Psoas muscle (tissue), 8 donors: ENCODE data around the gene FAM83G. TPM values are rescaled to one million over a fixed set of nuclear protein-coding genes. Genes with fewer than 3 reads are reported as not detected.
"Not testable (repeated sequence)": the region's sequence is repeated elsewhere in the genome, so short reads cannot be mapped to it uniquely, and the experiment has no call there.

ENCODE experiments used
- ATAC-seq, 4 donors: fragments of 200-7000 bp; cut with Tn5 transposase; one replicate each; pipeline ENCODE4 v1.9.1; 2020; ENCODE audit warnings: moderate library complexity in 3 of 4, mild to moderate bottlenecking in 2 of 4
- DNase-seq, 2 donors: peaks; one replicate each; pipeline ENCODE4 v3.0.0-alpha.2; 2020
- H3K27ac ChIP-seq: fragments of 200-600 bp; one replicate; pipeline ENCODE4 v1.8.0; 2022
- H3K27me3 ChIP-seq, 3 donors: fragments of 200-600 bp in 1 of 3; one replicate each; pipeline versions ENCODE4 v1.6.1 to v1.8.0; 2013 to 2022; ENCODE audit warnings: low read length in 2 of 3, mild to moderate bottlenecking in 2 of 3, moderate library complexity in 1 of 3; ENCODE audit not compliant: insufficient read depth in 3 of 3
- H3K36me3 ChIP-seq, 2 donors: fragments of 200-600 bp in 1 of 2; one replicate each; pipeline versions ENCODE4 v1.6.1 to v1.8.0; 2013 to 2022; ENCODE audit warnings: low read depth in 1 of 2, mild to moderate bottlenecking in 1 of 2, moderate library complexity in 1 of 2; ENCODE audit not compliant: insufficient read depth in 1 of 2
- H3K4me1 ChIP-seq: fragments of 200-600 bp; one replicate; pipeline ENCODE4 v1.8.0; 2022
- H3K4me3 ChIP-seq: fragments of 200-600 bp; one replicate; pipeline ENCODE4 v1.8.0; 2022; ENCODE audit warnings: mild to moderate bottlenecking
- H3K9me3 ChIP-seq: fragments of 200-600 bp; one replicate; pipeline ENCODE4 v1.8.0; 2022
- WGBS, 3 donors: extraction: QIAGEN DNeasy Blood & Tissue Kit; methylation state at CpG; one replicate each; pipeline versions ENCODE4 v1.1.6 to v1.1.7; 2013; 5-methylcytosine and 5-hydroxymethylcytosine counted together
- intact Hi-C, 2 donors: fragments of 100-400 bp; cut with DNase I; formaldehyde crosslinking; loops; one replicate each; pipeline versions ENCODE4 v1.11.0 to v1.14.2; 2022
- long read RNA-seq, 2 donors: library from polyadenylated mRNA; unstranded; transcript quantifications; one replicate each; pipeline ENCODE4 v2.0.0, GENCODE V29; 2021
- polyA plus RNA-seq, 3 donors: library from polyadenylated mRNA; stranded (reverse); fragments of 200-250 nt; gene quantifications; one replicate each; pipeline ENCODE4 v1.2.3, GENCODE V29; 2013
- total RNA-seq, 4 donors: library from RNA; stranded (reverse); fragmentation: NEBNext Ultra II Directional in 2 of 4; extraction: Animal tissue kit (Norgen Biotek cat#: 25700) in 2 of 4; gene quantifications; one replicate each; pipeline versions ENCODE4 v1.2.1 to v1.2.4, GENCODE V29; 2021 to 2023
- TF ChIP-seq, protein P1 (sequence below): fragments of 200-600 bp; IDR thresholded peaks from one replicate; pipeline ENCODE4 v1.8.0; 2022; ENCODE audit warnings: antibody characterized with exemption
- donor health status: healthy with polysubstance abuse.
- donor health status: DM: no; HTN: no; CAD: no; lungs with moderate emphysema.
- donor health status: Bipolar disorder and iron deficiency.
- donor health status: healthy.
- donor health status: DM: yes; HTN: yes; CAD: no.
- donor health status: DM: no; HTN: no; CAD: no.
- donor health status: DM: no; HTN: no; CAD: no.
- donor health status: DM: yes; HTN: yes; CAD: no.

Gene FAM83G, protein sequence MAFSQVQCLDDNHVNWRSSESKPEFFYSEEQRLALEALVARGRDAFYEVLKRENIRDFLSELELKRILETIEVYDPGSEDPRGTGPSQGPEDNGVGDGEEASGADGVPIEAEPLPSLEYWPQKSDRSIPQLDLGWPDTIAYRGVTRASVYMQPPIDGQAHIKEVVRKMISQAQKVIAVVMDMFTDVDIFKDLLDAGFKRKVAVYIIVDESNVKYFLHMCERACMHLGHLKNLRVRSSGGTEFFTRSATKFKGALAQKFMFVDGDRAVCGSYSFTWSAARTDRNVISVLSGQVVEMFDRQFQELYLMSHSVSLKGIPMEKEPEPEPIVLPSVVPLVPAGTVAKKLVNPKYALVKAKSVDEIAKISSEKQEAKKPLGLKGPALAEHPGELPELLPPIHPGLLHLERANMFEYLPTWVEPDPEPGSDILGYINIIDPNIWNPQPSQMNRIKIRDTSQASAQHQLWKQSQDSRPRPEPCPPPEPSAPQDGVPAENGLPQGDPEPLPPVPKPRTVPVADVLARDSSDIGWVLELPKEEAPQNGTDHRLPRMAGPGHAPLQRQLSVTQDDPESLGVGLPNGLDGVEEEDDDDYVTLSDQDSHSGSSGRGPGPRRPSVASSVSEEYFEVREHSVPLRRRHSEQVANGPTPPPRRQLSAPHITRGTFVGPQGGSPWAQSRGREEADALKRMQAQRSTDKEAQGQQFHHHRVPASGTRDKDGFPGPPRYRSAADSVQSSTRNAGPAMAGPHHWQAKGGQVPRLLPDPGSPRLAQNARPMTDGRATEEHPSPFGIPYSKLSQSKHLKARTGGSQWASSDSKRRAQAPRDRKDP
- total RNA-seq (10 to 100 TPM in 1 of 4 donors, 1 to 10 TPM in 3; 7.0 to 20.4 (median 9.3) TPM), polyA plus RNA-seq (10 to 100 TPM in 1 of 3 donors, 1 to 10 TPM in 2; 8.2 to 65.6 (median 9.0) TPM)
- long read RNA-seq, donor 1, full-length matches to known transcripts = 2 of 13 reads
- long read RNA-seq, donor 1, partial matches to known transcripts = 11 of 13 reads
- long read RNA-seq, donor 1, other reads (novel, unspliced or antisense) = 0 of 13 reads
- long read RNA-seq, donor 2, partial matches to known transcripts = 29 of 30 reads
- long read RNA-seq, donor 2, other reads (novel, unspliced or antisense) = 1 of 30 reads

DNA sequence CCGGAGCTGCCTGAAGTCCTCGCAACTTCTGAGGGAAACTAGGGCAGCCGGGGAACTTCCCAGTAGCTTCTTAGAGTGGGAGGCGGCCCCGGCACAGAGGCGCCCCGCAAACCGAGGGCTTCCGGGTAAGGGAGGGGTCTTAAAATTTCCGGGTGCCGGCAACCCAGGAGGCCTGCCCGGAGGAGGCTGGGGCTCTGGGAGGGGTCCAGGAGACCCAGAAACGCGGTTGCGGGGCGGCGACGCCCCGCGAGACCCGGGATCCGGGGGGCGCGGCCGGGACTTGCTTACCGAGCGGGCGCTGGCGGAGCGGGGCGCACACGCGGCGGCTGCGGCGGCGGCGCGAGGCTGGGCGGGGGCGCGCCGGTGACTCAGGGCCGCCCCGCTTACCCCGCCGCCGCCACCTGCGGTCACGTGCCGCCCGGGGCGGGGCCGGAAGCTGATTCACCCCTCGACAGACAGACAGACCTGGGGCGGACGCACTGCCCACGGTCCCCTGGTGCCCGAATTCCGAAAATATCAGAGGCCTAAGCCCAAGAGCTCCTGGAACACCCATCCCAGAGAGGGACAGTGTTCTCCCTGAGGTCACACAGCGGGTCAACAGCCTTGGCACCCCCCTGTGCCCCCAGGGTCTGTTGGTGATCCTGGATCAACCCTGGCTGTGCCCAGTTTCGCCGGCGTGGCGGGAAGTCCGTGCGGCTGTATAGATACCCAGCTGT is at the start of gene FAM83G:
Gene FAM83G, minus strand, starts transcription at position 344 of the 716 bp plus-strand sequence. CDS start 723 bp downstream, outside the sequence.
- ATAC-seq (peak; percentile 86 to 97 (median 94)), DNase-seq (peak; percentile 86)
- Histone ChIP-seq H3K36me3 (no peaks in the 10 kb centered on the region), H3K27ac (peak within 1 kb of the TSS; percentile 53), H3K9me3 (no peaks in the 10 kb centered on the region), H3K4me3 (peak within 1 kb of the TSS; percentile 73), H3K4me1 (no peaks in the 10 kb centered on the region), H3K27me3 (peaks cover 0 to 6% (median 3%) of the 10 kb centered on the region in 3 donors)
- 4 to 9% (median 5%) methylated on average over 44 to 67 of the region's 67 CpGs for WGBS, 3 donors
- TF ChIP-seq, protein P1, sequence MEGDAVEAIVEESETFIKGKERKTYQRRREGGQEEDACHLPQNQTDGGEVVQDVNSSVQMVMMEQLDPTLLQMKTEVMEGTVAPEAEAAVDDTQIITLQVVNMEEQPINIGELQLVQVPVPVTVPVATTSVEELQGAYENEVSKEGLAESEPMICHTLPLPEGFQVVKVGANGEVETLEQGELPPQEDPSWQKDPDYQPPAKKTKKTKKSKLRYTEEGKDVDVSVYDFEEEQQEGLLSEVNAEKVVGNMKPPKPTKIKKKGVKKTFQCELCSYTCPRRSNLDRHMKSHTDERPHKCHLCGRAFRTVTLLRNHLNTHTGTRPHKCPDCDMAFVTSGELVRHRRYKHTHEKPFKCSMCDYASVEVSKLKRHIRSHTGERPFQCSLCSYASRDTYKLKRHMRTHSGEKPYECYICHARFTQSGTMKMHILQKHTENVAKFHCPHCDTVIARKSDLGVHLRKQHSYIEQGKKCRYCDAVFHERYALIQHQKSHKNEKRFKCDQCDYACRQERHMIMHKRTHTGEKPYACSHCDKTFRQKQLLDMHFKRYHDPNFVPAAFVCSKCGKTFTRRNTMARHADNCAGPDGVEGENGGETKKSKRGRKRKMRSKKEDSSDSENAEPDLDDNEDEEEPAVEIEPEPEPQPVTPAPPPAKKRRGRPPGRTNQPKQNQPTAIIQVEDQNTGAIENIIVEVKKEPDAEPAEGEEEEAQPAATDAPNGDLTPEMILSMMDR = no peak
- intact Hi-C loops = loop anchor here in 1 of 2 donors (2.0 kb wide), 1 partner anchor 24 kb away; no protein-coding TSS in a partner anchor

DNA sequence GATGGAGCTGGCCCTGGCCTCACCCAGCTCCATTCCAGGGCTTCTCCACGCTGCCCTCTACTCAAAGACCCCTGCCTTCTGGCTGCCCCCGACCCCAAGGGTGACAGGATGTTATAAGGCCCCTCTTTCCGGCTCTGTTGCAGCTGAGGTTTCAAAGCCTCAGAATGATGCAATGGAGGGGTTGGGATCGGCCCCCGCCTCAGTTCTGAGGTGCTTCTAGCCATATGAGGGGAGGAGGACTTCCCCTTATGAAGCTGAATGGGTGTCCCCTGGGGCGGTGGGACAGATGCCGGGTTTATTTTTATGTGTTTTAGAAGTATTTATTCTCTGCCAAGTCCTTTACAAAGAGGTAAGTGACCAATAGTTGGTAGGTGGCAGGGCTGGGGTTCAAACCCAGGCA is 44.3 kb upstream of the FAM83G start:
- H3K9me3 ChIP-seq, H3K4me3 ChIP-seq, H3K27ac ChIP-seq, ATAC-seq, H3K36me3 ChIP-seq, H3K27me3 ChIP-seq, H3K4me1 ChIP-seq, DNase-seq, intact Hi-C loops: not testable (repeated sequence)
- 67 to 100% (median 74%) methylated on average over 1 to 4 of the region's 7 CpGs for WGBS, 3 donors

DNA sequence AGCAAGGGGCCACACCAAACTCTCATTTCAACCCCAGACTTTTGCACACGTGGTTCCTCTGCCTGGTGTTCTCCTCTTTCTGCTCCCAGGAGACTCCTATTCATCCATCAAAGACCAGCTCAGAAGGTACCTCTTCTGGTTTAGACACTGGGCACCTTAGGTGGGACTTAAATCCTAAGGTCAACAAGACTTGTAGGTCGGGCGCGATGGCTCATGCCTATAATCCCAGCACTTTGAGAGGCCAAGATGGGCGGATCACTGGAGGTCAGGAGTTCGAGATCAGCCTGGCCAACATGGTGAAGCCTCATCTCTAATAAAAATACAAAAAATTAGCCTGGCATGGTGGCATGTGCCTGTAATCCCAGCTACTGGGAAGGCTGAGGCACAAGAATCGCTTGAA is 42.9 kb upstream of the FAM83G start:
- peak in 1 of 2 donors; percentile 3 for DNase-seq
- not testable (repeated sequence) for H3K27me3 ChIP-seq

DNA sequence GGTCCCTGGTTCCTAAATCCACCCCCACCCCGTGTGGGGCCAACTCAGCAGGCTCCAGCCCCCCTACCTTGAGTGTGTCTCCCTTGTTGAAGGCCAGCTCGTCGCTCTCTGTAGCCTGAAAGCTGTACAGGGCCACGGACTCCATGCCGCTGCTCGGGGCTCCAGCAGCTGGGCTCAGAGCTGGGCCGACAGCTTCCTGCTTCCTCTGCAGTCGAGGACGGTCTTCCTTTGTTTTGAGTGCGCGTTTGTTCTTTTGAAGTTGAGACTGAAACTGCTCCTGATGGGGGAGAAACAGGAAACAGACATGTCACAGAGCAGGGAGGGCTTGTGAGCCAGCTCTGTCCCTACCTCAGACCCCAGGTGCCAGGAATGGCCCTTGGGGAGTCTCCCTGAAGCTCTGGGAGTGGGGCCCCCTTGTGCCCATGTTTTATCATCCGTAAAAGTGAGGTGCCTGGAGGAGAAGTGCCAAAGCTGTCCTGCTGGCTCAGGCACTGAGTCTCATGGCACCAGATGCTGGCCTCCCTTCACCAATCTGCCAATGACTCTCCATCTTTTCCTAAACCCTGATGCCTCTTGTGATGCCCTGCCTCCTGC is 42.3 kb upstream of the FAM83G start, which contains the start of gene GRAP:
Gene GRAP, minus strand, starts transcription at position 176 of the 594 bp plus-strand sequence. Its CDS starts 31 bp downstream, at position 145.
- WGBS, 3 donors = no CpG with 5 or more reads among the region's 12 CpGs
- intact Hi-C loops = not testable (repeated sequence)
- ATAC-seq = peak in 2 of 4 donors; percentile 10 to 53

More for the DNA sequence above, 42.9 kb upstream of the FAM83G start:
- intact Hi-C loops, H3K36me3 ChIP-seq, H3K4me1 ChIP-seq, ATAC-seq, H3K27ac ChIP-seq, H3K4me3 ChIP-seq, H3K9me3 ChIP-seq: not testable (repeated sequence)
- whole genome bisulfite sequencing, 3 donors = 96% methylated on average over 5 of the region's 7 CpGs

DNA sequence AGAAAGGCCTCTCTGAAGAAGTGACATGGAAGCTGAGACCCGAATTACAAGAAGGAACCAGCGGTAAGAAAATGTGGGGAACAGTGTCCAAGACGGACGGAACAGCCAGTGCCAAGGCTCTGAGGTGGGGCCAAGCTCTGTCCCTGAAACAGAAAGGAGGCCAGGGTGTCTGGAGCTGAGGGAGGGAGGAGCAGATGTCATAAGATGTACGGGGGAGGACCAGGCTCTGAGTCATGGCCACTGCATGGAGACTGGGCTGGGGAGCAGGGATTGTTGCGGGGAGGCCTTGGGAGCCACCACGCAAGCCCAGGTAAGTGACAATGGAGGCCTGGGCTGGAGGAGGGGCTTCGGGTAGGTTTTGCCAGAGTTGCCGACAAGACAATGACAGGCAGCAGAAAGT is 40.1 kb upstream of the FAM83G start:
- H3K4me1 ChIP-seq, H3K27ac ChIP-seq, ATAC-seq, H3K36me3 ChIP-seq, DNase-seq, intact Hi-C loops, H3K27me3 ChIP-seq, H3K4me3 ChIP-seq, H3K9me3 ChIP-seq: not testable (repeated sequence)
- no CpG with 5 or more reads among the region's 9 CpGs for WGBS, 3 donors

More for the DNA sequence above, 42.3 kb upstream of the FAM83G start, which contains the start of gene GRAP:
- H3K36me3 ChIP-seq, DNase-seq, H3K27me3 ChIP-seq, H3K9me3 ChIP-seq, H3K4me3 ChIP-seq, H3K27ac ChIP-seq, H3K4me1 ChIP-seq: not testable (repeated sequence)

DNA sequence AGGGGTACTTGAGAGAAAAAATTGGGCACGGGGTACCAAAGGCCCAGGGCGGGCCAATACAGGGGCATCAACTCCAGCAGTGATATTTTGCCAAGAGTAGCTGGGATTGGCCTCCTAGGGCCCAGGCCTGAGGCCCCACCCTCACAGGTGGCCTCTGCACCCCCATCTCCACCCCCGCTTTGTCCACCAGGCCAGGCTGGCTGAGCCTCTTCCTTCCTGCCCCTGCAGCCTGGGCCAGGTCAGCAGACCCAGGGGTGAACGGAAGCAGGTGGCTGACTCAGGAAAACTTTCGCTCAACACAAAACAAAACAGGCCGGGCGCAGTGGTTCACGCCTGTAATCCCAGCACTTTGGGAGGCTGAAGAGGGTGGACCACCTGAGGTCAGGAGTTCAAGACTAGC is 38.5 kb upstream of the FAM83G start:
- H3K27me3 ChIP-seq, H3K4me1 ChIP-seq, H3K27ac ChIP-seq, DNase-seq, H3K36me3 ChIP-seq, intact Hi-C loops, H3K4me3 ChIP-seq, H3K9me3 ChIP-seq, ATAC-seq: not testable (repeated sequence)
- WGBS, 3 donors = no CpG with 5 or more reads among the region's 8 CpGs

DNA sequence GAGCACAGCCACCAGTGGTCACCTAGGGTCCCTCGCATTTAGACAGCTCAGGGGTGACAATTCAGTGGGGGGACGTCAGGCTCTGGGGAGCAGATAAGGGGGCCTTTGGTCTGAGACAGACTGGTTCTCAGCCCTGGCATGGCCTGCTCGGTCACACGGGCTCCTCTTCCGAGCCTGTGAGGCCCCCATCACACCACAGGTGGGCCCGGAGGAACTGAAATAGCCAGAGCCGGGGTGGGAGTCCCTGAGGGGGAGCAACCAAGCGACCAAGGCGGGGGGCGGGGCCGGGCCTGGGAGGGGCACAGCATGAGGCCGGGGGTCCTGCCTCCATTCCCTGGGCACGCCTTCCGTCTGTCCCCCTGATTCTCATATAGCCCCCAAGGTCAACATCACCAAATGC is 37.8 kb upstream of the FAM83G start:
- intact Hi-C loops, H3K9me3 ChIP-seq: not testable (repeated sequence)
- WGBS, 3 donors = no CpG with 5 or more reads among the region's 14 CpGs

DNA sequence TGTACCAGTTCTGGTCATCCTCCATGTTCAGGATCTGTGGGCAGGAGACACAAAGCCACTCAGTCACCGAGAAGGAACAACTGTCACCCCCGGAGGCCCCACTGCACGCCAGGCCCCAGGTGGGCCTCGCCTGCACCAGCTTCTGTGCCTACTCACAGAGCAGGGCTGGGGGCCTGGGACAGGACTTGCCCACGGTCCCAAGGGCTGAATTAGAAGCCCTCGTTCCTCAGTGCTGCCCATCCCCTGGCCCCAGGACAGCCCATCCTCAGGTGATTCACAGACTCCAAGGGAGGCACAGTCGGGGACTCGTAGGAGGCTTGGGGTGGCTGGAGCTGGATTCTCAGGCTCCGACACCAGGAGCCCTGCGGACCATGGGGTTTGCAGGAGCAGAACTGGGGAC is 37.3 kb upstream of the FAM83G start:
- H3K9me3 ChIP-seq, H3K36me3 ChIP-seq, H3K4me1 ChIP-seq, intact Hi-C loops, H3K27me3 ChIP-seq, H3K27ac ChIP-seq, H3K4me3 ChIP-seq, ATAC-seq: not testable (repeated sequence)
- peak in 1 of 2 donors; percentile 2 for DNase-seq
- WGBS, 3 donors = 92 to 95% methylated on average over 3 to 4 of the region's 10 CpGs; no CpG with 5 or more reads in 1 of the 3 donors

More for the DNA sequence above, 37.8 kb upstream of the FAM83G start:
- not testable (repeated sequence) for DNase-seq, H3K4me3 ChIP-seq, ATAC-seq, H3K27ac ChIP-seq, H3K4me1 ChIP-seq, H3K27me3 ChIP-seq, H3K36me3 ChIP-seq

DNA sequence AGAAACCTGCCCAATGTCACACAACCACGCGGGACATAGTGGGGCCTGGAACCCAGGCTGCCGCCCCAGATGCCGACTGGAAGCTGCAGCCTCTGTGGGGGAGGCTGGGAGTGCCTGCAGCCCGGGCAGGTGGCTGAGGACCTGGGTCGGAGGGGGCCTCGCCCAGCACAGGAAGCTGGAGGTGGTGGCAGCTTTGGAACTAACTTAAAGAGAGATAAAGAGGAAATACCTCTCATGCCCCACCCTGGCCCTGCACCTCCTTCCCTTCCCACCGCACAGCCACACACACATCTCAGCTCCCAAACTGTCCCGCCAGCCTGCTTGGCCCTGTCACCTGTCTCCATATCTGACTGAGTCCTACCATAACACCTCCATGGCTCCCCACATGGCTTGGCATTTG is 35.8 kb upstream of the FAM83G start:
- WGBS, 3 donors = no CpG with 5 or more reads among the region's 9 CpGs
- DNase-seq, ATAC-seq, H3K4me1 ChIP-seq, intact Hi-C loops, H3K4me3 ChIP-seq, H3K9me3 ChIP-seq, H3K27ac ChIP-seq, H3K27me3 ChIP-seq, H3K36me3 ChIP-seq: not testable (repeated sequence)
